Activated naive CD8-positive, alpha-beta T cell treated with anti-CD3 and anti-CD28 coated beads, Interleukin-2, amount 10 ng/mL, durations not matched to agents 7 days and 5 days (primary cell): Measurements from ENCODE around the gene NBL1. TPM values are rescaled to one million over a fixed set of nuclear protein-coding genes. Genes with fewer than 3 reads are reported as not detected.

Experiments used
- ATAC-seq: fragments of 150-1000 bp; cut with Tn5 transposase; one replicate; pipeline ENCODE4 v1.10.0; 2021; ENCODE audit warnings: low read depth, moderate library complexity
- POLR2A ChIA-PET: fragments of 350-600 bp; sonication (Branson Sonifier 250); formaldehyde crosslinking; loops from one replicate; lab custom pipeline; 2021; ENCODE audit warnings: antibody characterized with exemption; lab: Charles Lee
- DNase-seq: peaks from one replicate; pipeline ENCODE4 v3.0.0; 2021
- H3K27ac Mint-ChIP-seq: one replicate; pipeline ENCODE4 v1.8.0; 2022; ENCODE audit warnings: mild to moderate bottlenecking, mixed read lengths
- H3K27me3 Mint-ChIP-seq: one replicate; pipeline ENCODE4 v1.8.0; 2022; ENCODE audit warnings: mild to moderate bottlenecking, moderate library complexity, mixed read lengths
- H3K36me3 Mint-ChIP-seq: one replicate; pipeline ENCODE4 v1.8.0; 2021; ENCODE audit warnings: mild to moderate bottlenecking, mixed read lengths
- H3K4me1 Mint-ChIP-seq: one replicate; pipeline ENCODE4 v1.8.0; 2021; ENCODE audit warnings: mixed read lengths
- H3K4me3 Mint-ChIP-seq: one replicate; pipeline ENCODE4 v1.8.0; 2022; ENCODE audit warnings: mild to moderate bottlenecking, moderate library complexity, mixed read lengths
- H3K9me3 Mint-ChIP-seq: one replicate; pipeline ENCODE4 v1.8.0; 2021; ENCODE audit warnings: mixed read lengths
- total RNA-seq, 2 experiments: library from RNA; stranded (reverse); gene quantifications; one replicate each; pipeline ENCODE4 v1.2.3, GENCODE V29; 2021

The NBL1 gene
- total RNA-seq, 2 experiments from 2014 or later: 35.3 to 36.0 TPM

DNA sequence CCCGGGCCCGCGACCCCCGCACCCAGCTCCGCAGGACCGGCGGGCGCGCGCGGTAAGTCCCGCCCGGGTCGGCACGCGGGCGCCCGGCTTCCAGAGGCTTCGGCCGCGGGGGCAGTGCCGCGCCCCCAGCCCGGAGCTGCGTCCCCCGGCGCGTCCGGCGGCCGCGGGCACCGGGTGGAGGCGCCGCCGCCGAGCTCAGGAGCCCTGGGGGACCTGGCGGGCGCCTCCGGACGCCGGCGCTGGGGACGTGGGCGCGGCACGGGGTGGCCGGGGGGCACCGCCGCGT lies 227 bp downstream of the NBL1 start:
- DNase-seq (no peak), ATAC-seq (no peak)
- no peak overlapping the region for H3K27ac Mint-ChIP-seq
- peaks cover 2% of the 10 kb centered on the region for H3K36me3 Mint-ChIP-seq
- H3K9me3 Mint-ChIP-seq: no peaks in the 10 kb centered on the region
- POLR2A ChIA-PET: interaction anchor here (0.5 to 3.7 kb wide), 5 partner anchors 39 to 213 kb away, joined by 3 to 40 read pairs (median 3); a partner anchor contains a TSS
- H3K4me3 Mint-ChIP-seq: no peak overlapping the region
- peaks cover 29% of the 10 kb centered on the region for H3K4me1 Mint-ChIP-seq
- H3K27me3 Mint-ChIP-seq: peaks cover 15% of the 10 kb centered on the region

DNA sequence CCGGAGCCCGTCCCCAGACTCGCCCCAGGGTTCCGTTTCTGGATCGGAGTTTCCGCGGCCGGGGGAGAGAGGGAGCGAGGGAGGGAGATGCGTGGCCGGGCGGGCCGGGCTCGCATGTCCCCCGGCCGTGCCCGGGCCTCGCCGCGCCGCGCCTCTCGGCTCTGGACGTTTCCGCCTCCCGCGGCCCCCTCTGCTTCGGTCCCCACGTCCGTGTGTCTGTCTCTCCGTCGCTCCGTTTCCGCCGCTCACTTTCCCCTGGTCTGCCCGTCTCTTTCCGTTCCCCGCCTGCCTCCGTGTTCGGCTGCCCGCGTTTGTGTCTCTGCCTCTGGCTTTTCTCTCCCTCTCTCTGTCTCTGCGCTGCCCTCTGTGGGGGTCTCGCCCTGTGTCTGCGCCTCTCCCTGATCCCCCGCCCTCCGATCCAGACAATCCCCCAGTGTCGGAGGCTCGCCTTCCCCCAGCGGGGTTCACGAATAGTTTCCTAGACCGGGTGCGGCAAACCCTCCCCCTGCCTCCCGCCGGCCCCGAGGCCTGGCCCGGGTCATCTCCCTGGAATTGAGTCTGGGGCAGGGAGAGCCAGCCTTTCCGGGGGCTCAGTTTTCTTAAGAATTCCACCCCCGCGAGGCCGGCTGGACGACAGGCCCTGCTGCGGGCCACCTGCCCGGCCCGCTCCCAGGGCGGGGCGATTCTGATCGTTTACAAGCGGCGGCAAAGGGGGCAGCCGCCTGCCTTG lies 735 bp downstream of the NBL1 start:
- H3K27ac Mint-ChIP-seq: peak overlapping the region; percentile 98
- H3K27me3 Mint-ChIP-seq: peaks cover 15% of the 10 kb centered on the region
- H3K36me3 Mint-ChIP-seq: peaks cover 2% of the 10 kb centered on the region
- H3K4me1 Mint-ChIP-seq: peaks cover 29% of the 10 kb centered on the region
- ATAC-seq: peak; percentile 40
- POLR2A ChIA-PET: interaction anchor here (0.5 to 3.7 kb wide), 6 partner anchors 40 to 213 kb away, joined by 3 to 40 read pairs (median 3); a partner anchor contains a TSS
- peak overlapping the region; percentile 100 for H3K4me3 Mint-ChIP-seq
- no peaks in the 10 kb centered on the region for H3K9me3 Mint-ChIP-seq
- DNase-seq: peak; percentile 71

DNA sequence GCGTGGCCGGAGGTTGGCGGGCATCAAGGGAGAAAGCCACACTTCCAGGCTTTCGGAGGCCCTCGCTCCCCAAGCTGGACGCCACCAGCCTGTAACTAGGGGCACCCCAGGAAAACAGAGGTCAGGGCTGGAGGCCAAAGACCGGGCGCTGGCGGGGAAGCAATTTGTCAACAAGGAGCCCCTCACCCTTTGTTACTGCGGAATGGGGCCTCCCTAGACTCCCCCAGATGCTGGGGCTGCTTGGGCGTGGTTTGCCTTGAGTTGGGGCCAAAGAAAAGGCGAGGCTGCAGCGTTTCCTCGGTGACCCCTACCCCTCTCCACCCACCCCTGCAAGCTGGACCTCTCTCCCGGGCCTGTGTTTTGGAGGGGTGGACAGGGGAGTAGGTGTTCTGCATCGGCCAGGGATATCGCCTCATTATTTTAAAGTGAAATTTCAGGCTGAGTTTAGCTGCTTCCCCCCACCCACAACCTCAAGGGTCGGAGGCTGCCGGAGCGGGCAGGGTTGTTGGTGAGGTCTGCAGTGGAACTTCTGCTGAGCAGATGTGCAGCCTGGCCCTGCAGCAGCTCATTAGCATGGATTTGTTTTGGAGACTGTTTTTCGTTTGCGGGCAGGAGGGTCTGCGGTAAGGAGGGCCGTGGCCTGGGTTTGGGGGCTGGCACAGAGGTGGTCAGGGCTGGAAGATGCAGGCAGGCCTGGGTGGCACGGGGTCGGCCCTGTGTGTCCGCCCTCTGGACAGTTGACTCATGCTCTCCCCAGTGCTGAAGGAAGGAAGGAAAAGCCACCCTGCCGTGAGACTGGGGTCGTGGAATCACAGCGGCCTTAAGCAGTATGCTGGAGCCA lies 1.5 kb downstream of the NBL1 start:
- no peaks in the 10 kb centered on the region for H3K9me3 Mint-ChIP-seq
- ATAC-seq (no peak), DNase-seq (no peak)
- H3K27ac Mint-ChIP-seq: no peak overlapping the region
- peaks cover 2% of the 10 kb centered on the region for H3K36me3 Mint-ChIP-seq
- H3K4me3 Mint-ChIP-seq: peak overlapping the region; percentile 100
- peaks cover 15% of the 10 kb centered on the region for H3K27me3 Mint-ChIP-seq
- peaks cover 30% of the 10 kb centered on the region for H3K4me1 Mint-ChIP-seq
- POLR2A ChIA-PET: interaction anchor here (0.6 to 3.7 kb wide), 3 partner anchors 48 to 160 kb away, joined by 4 to 40 read pairs (median 5); partner anchors contain the start of gene CAPZB

DNA sequence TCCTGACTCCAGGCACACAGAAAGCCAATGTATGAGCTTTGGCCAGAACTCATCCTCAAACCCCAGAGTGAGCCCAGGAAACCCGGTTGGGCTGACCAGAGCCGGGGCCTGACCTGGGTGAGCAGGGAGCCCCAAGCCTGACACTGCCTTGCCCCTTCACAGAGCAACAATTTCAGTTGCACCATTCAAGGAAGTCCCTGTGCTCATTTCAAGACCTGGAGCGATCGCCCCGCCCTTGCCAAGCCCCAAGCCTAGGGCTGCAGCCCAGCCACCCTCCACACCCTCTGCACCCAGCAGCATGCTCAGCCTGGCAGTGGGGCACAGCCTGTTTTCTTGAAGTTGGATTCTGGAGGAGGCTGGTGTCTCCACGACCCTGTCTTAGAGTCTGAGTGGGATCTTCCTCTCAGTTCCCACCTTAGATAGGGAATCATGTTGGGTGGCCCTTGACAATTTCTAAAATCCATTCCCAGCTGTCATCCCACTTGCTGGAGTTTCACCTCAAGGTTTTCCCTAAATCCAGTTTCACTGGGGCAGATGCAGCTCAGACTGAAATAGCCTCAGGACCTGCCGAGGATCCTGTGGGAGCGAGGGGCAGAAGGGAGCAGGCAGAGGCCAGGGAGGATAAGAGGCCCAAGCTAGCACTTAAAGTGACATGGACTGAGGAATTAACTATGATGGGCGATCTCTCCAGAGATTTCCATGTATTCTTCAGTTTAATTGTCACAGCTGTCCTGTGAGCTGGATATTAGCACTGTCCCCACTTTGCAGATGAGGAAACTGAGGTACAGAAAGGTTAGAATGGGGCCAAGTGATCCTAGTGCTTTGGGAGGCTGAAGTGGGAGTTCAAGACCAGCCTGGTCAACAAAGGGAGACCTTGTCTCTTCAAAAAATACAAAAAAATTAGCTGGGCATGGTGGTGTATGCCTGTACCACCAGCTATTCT lies 2.5 kb downstream of the NBL1 start:
- POLR2A ChIA-PET: interaction anchor here (0.6 to 3.7 kb wide), 3 partner anchors 49 to 161 kb away, joined by 4 to 40 read pairs (median 5); partner anchors contain the start of gene CAPZB
- H3K9me3 Mint-ChIP-seq: no peaks in the 10 kb centered on the region

DNA sequence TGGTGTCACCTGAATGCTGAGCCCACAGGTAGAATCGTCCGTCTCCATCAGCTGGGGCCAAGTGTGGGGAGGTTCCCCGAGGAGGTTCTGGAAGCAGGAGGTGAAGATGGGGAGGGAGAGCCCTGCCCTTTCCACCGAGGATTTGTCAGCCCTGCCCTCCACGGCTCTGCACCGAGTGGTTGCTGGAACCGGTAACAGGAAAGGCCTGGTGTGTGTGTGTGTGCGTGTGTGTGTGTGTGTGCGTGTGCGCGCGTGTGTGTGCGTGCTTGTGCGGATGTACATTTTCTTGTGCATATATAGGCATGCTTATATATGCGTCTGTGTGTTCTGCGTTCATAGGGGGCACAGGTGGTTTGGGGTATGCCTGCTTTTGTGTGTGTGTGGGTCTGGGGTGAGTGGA lies 3.5 kb downstream of the NBL1 start:
- DNase-seq (peak; percentile 52), ATAC-seq (peak; percentile 15)
- peak overlapping the region; percentile 62 for H3K4me3 Mint-ChIP-seq
- peaks cover 3% of the 10 kb centered on the region for H3K36me3 Mint-ChIP-seq
- POLR2A ChIA-PET: interaction anchor here (1.0 kb wide), 1 partner anchor 51 kb away, joined by 4 read pairs; a partner anchor contains a TSS
- H3K27me3 Mint-ChIP-seq: peaks cover 8% of the 10 kb centered on the region
- H3K9me3 Mint-ChIP-seq: no peaks in the 10 kb centered on the region
- H3K4me1 Mint-ChIP-seq: peaks cover 32% of the 10 kb centered on the region
- H3K27ac Mint-ChIP-seq: peak overlapping the region; percentile 44

More for the DNA sequence above, 2.5 kb downstream of the NBL1 start:
- DNase-seq (no peak), ATAC-seq (no peak)
- Mint-ChIP-seq H3K27me3 (peaks cover 15% of the 10 kb centered on the region), H3K4me3 (peak overlapping the region; percentile 100), H3K36me3 (peaks cover 3% of the 10 kb centered on the region), H3K4me1 (peaks cover 32% of the 10 kb centered on the region), H3K27ac (peak overlapping the region; percentile 44)

DNA sequence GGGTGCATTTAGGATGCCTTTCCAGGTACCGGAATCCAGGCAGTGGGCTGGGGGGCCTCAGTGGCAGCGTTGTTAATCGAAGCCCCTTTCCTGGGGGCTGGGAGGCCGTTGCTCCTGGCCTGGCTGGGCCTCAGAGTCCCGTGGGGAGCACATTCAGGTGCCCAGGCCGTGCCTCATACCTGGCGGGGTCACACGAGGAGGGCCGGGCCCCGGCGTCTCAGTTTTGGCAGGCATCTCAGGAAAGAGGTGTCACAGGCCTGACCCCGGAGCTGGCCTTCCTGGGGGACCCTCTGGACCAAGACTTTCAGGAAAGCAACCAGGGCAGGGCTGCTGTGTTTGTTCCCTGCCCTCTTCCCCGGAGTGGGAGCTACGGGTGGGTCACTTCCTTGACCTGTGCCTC lies 4.1 kb downstream of the NBL1 start:
- no peak for DNase-seq
- Mint-ChIP-seq H3K27ac (no peak overlapping the region), H3K4me3 (no peak overlapping the region), H3K4me1 (peaks cover 30% of the 10 kb centered on the region), H3K27me3 (peaks cover 3% of the 10 kb centered on the region), H3K36me3 (peaks cover 3% of the 10 kb centered on the region), H3K9me3 (no peaks in the 10 kb centered on the region)
- POLR2A ChIA-PET: interaction anchor here (1.0 kb wide), 1 partner anchor 397 kb away, joined by 3 read pairs; no protein-coding TSS in a partner anchor
- no peak for ATAC-seq

DNA sequence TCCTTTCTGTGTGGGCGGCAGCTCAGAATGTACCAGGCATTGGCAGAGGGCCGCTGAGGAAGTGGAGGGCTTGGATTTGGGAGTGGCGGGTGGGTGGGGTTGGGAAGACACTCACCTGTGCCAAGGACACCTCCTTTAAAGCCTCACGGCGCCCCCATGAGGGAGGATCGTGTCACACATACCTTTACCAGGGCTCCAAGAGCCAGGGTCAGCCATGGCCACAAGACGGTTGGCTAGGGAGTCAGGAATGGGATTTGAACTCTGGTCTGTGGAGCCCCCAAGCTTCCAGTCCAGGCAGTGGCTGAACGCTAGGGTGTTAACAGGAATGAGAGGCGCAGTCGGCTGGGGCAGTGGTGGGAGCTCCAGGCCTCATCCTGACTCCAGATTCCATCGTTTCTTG lies 4.6 kb downstream of the NBL1 start:
- Mint-ChIP-seq H3K9me3 (no peaks in the 10 kb centered on the region), H3K27me3 (no peaks in the 10 kb centered on the region), H3K36me3 (peaks cover 3% of the 10 kb centered on the region), H3K27ac (no peak overlapping the region), H3K4me1 (peaks cover 28% of the 10 kb centered on the region), H3K4me3 (no peak overlapping the region)
- POLR2A ChIA-PET: interaction anchor here (1.0 kb wide), 1 partner anchor 398 kb away, joined by 3 read pairs; no protein-coding TSS in a partner anchor
- no peak for DNase-seq
- ATAC-seq: no peak

DNA sequence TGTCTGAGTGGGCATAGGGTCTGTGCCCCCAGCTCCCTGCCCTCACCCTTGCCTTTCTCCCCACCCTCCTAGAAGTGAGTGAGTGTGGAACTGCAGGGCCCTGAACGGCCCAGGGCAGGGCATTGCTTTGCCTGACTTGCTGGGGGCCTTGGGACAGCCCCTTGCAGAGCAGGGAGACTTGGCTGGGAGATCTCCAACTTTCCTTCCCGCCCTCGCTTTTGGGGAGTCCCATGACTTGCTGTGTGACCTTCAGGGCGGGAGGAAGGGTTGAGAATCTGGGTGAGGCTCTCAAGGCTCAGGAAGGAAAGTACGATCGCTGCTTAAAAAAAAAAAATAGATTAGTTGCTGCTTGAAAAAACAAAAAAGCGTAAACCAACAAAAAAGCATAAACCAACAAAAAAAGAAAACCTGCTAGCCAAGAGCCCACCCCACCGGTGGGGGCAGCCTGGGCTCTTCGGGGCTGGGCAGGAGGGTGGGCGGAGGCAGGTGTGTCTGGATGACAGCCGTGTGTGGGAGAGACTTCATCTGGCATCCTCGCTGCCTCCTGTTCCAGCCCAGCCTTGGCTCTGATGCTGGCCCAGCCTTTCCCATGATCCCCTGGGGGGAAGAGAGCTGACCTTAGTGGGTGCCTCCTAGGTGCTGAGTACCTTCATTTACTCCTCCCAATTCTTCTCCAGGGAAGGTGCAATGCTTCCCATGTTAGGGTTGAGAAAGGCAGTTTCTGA lies 6.5 kb downstream of the NBL1 start:
- ATAC-seq (no peak), DNase-seq (no peak)
- no peak overlapping the region for H3K27ac Mint-ChIP-seq
- peaks cover 29% of the 10 kb centered on the region for H3K4me1 Mint-ChIP-seq
- H3K36me3 Mint-ChIP-seq: peaks cover 1% of the 10 kb centered on the region
- H3K9me3 Mint-ChIP-seq: no peaks in the 10 kb centered on the region
- H3K27me3 Mint-ChIP-seq: no peaks in the 10 kb centered on the region
- POLR2A ChIA-PET: interaction anchor here (1.0 to 1.1 kb wide), 3 partner anchors 10 to 167 kb away, joined by 3 to 4 read pairs (median 3); no protein-coding TSS in a partner anchor
- H3K4me3 Mint-ChIP-seq: no peak overlapping the region

DNA sequence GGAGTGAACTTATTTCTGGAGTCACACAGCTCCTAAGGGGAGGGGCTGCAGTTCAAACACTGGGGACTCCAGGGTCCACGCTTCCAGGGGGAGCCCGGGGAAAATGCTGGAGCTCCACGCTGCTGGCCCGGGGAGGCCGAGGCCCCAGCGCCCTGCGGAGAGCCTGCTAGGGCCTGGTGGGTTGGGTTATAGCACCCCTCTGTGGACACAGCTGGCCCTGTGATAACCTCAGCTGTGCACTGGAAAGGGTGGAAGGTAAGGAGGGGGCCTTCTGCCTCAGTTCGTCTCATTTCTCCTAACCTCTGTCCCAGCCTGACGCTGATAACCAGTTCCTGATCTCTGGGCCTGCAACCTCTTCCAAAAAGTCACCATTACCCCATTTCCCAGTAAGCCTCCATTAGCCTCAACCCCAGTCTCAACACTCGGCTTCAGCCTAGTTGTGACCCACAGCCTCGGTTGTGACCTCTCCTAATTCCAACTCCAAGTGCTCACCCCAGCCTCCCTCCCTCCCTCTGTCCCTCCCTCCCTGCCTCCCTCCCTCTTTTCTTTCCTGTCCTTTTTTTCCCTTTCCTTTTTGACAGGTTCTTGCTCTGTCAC lies 7.1 kb downstream of the NBL1 start:
- ATAC-seq (peak; percentile 55), DNase-seq (peak; percentile 62)
- peaks cover 25% of the 10 kb centered on the region for H3K4me1 Mint-ChIP-seq
- no peaks in the 10 kb centered on the region for H3K27me3 Mint-ChIP-seq
- POLR2A ChIA-PET: interaction anchor here (1.0 to 1.1 kb wide), 3 partner anchors 11 to 168 kb away, joined by 3 to 4 read pairs (median 3); no protein-coding TSS in a partner anchor
- peaks cover 1% of the 10 kb centered on the region for H3K36me3 Mint-ChIP-seq
- H3K27ac Mint-ChIP-seq: no peak overlapping the region
- no peak overlapping the region for H3K4me3 Mint-ChIP-seq
- no peaks in the 10 kb centered on the region for H3K9me3 Mint-ChIP-seq

DNA sequence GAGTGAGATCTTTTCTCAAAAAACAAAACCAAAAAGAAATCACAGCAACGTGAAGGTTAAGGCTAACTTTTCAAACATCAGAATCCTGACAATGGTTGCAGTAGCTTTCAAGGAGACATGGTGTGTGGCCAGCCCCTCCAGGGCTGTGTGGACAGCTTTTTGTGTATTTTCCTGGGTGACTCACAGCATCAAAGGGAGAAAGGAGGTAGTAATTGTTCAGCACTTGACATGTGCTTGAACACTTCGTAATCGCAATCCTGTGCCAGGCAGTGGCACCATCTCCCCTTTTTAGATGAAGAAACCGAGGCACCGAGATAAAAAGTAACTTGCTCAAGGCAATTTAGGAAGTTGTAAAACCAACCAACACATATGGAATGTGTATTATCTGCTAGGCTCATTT lies 10.3 kb downstream of the NBL1 start:
- POLR2A ChIA-PET: interaction anchor here (1.0 kb wide), 1 partner anchor 187 kb away, joined by 3 read pairs; no protein-coding TSS in a partner anchor
- Mint-ChIP-seq H3K36me3 (peaks cover 3% of the 10 kb centered on the region), H3K9me3 (no peaks in the 10 kb centered on the region), H3K4me1 (peaks cover 9% of the 10 kb centered on the region), H3K27me3 (no peaks in the 10 kb centered on the region), H3K27ac (no peak overlapping the region), H3K4me3 (no peak overlapping the region)
- ATAC-seq: no peak
- DNase-seq: no peak

DNA sequence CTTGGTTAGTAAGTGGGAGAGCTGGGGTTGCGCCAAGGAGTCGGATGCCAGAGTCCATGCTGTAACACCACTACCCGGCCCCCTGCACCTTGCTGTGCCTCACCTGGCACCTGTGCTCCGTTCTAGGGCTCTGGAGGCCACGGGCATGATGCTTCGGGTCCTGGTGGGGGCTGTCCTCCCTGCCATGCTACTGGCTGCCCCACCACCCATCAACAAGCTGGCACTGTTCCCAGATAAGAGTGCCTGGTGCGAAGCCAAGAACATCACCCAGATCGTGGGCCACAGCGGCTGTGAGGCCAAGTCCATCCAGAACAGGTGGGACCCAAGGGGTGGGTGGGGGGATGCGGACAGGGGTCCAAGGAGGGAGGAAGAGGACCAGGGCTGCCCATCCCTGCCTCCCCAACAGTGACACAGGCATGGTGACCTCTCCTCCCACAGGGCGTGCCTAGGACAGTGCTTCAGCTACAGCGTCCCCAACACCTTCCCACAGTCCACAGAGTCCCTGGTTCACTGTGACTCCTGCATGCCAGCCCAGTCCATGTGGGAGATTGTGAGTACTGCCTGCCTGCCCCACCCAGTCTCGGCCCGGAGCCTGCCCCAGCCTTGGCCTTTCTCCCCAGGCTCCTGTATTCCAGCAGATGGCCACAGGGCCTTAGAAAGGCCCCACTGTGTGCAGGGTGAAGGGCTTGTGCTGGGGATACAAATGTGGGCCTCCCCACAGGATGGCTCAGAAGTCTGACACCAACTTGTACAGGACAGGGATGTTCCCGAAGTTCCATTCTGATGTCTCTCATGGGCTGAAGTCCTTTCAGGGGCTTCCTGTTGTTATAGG lies 11.0 kb downstream of the NBL1 start:
- peaks cover 3% of the 10 kb centered on the region for H3K36me3 Mint-ChIP-seq

More for the DNA sequence above, 11.0 kb downstream of the NBL1 start:
- Mint-ChIP-seq H3K9me3 (no peaks in the 10 kb centered on the region), H3K4me3 (no peak overlapping the region), H3K27me3 (peaks cover 4% of the 10 kb centered on the region), H3K4me1 (peaks cover 12% of the 10 kb centered on the region), H3K27ac (no peak overlapping the region)
- no peak for ATAC-seq
- POLR2A ChIA-PET: no interaction called here
- no peak for DNase-seq
